GM12801 (cell line): Measurements from ENCODE around the gene CCDC92B.

Source experiments
- CTCF ChIP-seq: IDR thresholded peaks from one replicate; pipeline ENCODE4 v1.5.1; 2011; ENCODE audit warnings: control low read depth; ENCODE audit not compliant: insufficient read length; ENCODE audit errors: extremely low read depth

Gene CCDC92B

GRCh38 chr17:2708585-2709182 is 40.8 kb downstream of the CCDC92B start:
- no peak for TF ChIP-seq CTCF

- TF ChIP-seq CTCF = no peak
Measured at GRCh38 chr17:2707721-2708584, 41.5 kb downstream of the CCDC92B start.

- TF ChIP-seq CTCF = no peak
Measured at GRCh38 chr17:2706911-2707510, 42.4 kb downstream of the CCDC92B start.

GRCh38 chr17:2705888-2706795 is 43.3 kb downstream of the CCDC92B start:
- no peak for TF ChIP-seq CTCF

GRCh38 chr17:2705263-2705662 is 44.2 kb downstream of the CCDC92B start:
- no peak for TF ChIP-seq CTCF

GRCh38 chr17:2704890-2705248 is 44.6 kb downstream of the CCDC92B start:
- no peak for TF ChIP-seq CTCF
